Cardiac fibroblast (primary cell): Measurements from ENCODE around the gene ATXN7L1.

ENCODE experiments used
- DNase-seq, 2 donors: peaks; one replicate each; pipeline versions ENCODE4 v3.0.0 to v3.0.0-alpha.2; 2010; ENCODE audit warnings: low read depth in 2 of 2
- H3K4me3 ChIP-seq, 2 donors: replicated peaks in 1 of 2; 1 replicate in 1 of 2; 2 replicates in 1 of 2; pipeline ENCODE4 v1.5.1; 2011; ENCODE audit warnings: low read depth in 2 of 2, low read length in 2 of 2, mild to moderate bottlenecking in 2 of 2, moderate library complexity in 1 of 2
- TF ChIP-seq, protein P1 (sequence below): IDR thresholded peaks from one replicate; pipeline ENCODE4 v1.5.1; 2011; ENCODE audit warnings: low read depth, mild to moderate bottlenecking, low read length, inconsistent platforms

Gene ATXN7L1

DNA sequence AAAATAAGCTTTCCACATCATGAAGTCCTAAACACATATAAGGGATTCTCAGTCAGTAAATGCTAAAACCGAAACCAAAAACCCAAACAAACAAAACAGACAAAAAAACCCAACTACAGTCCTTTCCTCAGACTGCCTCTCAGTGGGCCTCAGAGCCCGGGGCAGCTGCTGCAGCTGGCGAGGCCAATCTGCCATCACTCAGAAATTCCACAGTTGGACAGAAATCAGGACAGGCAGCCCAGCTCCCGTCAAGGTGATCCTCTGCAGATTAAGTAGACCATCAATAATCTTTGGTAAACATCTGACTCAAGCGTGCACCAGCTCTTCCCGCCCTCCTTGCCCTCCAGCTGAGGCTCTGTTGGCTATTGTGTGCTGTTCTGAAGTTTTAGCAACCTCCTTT lies 142.2 kb downstream of the ATXN7L1 start:
- TF ChIP-seq, protein P1, sequence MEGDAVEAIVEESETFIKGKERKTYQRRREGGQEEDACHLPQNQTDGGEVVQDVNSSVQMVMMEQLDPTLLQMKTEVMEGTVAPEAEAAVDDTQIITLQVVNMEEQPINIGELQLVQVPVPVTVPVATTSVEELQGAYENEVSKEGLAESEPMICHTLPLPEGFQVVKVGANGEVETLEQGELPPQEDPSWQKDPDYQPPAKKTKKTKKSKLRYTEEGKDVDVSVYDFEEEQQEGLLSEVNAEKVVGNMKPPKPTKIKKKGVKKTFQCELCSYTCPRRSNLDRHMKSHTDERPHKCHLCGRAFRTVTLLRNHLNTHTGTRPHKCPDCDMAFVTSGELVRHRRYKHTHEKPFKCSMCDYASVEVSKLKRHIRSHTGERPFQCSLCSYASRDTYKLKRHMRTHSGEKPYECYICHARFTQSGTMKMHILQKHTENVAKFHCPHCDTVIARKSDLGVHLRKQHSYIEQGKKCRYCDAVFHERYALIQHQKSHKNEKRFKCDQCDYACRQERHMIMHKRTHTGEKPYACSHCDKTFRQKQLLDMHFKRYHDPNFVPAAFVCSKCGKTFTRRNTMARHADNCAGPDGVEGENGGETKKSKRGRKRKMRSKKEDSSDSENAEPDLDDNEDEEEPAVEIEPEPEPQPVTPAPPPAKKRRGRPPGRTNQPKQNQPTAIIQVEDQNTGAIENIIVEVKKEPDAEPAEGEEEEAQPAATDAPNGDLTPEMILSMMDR = no peak
- no peak for DNase-seq
- no peak overlapping the region for H3K4me3 ChIP-seq

DNA sequence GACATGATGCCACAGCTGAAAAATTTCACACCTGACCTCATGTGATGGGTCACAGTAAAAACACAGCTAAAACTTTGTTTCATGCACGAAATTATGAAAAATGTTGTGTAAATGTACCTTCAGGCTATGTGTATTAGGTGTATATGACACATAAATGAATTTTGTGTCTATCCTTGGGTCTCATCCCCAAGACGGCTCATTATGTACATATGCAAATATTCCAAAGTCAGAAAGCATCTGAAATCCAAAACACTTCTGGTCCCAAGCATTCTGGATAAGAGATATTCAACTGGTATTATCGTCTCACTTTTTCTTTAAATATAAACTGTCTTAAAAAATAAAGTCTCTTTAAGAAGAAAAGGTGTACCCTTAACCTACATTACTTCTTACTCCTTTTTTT lies 145.4 kb downstream of the ATXN7L1 start:
- TF ChIP-seq, protein P1 = no peak
- no peak for DNase-seq
- H3K4me3 ChIP-seq = no peak overlapping the region

DNA sequence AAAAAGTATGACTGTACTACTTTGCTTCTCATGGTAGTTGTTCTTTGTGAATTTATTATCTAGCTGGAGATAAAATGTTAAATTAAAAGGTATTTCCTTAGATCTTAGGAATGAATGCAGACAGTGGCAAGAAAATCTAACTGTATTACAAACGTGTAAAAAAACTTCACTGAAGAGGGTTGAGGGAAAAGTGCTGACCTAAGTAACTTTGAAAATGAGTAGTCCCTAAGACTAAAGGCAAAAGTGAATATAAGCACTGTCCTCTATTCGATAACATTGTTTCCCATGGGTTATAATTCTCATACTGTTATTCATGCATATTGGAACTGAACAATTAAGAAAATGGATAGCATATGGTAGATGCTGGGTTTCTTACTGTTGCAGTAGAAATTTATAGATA lies 148.4 kb downstream of the ATXN7L1 start:
- no peak overlapping the region for H3K4me3 ChIP-seq
- TF ChIP-seq, protein P1 = no peak
- no peak for DNase-seq

DNA sequence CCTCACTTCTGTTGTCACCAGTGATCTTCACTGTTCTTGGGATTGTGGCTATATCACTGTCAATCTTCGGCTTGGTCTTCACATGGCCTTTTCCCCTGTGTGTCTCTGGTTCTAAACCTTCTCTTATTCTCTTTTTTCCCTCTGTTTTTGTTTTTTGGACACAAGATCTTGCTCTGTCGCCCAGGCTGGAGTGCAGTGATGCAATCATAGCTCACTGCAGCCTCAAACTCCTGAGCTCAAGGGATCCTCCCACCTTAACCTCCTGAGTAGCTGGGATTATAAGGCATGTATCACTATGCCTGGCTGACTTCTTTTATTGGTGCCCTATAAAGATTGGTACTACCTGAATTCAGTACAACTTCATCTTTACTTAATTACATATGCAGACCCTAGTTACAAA lies 151.7 kb downstream of the ATXN7L1 start:
- TF ChIP-seq, protein P1 = no peak
- DNase-seq = no peak
- H3K4me3 ChIP-seq = no peak overlapping the region

DNA sequence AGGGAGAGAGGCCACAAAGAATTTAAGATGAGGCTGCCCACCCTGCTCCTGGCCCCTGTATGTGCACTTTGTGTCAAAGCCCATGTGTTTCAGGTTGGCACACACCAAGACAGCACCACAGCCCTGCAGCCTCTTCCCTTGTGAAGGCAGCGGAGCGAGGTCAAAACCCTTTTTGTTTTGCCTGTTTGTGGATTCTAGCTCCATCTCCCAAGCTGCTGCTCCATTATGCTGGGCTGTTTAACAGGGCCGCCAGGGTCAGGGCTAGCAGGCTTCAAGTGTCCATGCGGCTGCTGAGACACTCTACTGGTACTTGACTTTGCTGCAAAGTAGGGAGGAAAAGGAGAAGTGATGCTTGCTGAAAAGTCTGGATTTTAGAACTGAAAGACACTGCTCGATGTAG lies 152.8 kb downstream of the ATXN7L1 start:
- DNase-seq = no peak
- H3K4me3 ChIP-seq = no peak overlapping the region
- TF ChIP-seq, protein P1 = no peak

DNA sequence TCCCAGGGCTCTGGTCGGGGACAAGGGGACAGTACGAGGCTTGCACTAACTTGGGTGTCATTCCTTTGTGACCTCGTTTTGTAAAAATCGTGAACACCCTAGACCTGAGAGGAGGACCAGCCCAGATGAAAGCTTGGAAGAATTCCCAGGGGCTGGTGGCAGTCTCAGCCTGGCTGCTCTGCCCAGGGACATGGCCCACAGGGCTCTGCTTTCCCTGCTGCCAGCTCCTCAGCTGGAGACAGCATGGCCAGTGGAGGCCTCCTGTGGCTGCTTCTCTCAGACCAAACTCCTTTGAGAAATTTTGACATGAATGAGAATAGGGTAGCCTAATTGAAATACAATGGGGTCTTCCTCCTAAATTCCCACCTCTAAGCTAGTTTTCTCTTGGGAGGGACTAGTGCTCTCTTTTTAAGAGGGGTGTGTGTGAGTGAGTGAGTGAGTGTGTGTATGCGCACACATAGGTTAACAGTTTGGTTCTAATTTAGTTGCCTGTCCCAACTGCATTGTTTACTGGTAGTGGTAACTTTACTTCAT lies 154.8 kb downstream of the ATXN7L1 start:
- DNase-seq = no peak
- TF ChIP-seq, protein P1 = no peak
- H3K4me3 ChIP-seq = no peak overlapping the region

DNA sequence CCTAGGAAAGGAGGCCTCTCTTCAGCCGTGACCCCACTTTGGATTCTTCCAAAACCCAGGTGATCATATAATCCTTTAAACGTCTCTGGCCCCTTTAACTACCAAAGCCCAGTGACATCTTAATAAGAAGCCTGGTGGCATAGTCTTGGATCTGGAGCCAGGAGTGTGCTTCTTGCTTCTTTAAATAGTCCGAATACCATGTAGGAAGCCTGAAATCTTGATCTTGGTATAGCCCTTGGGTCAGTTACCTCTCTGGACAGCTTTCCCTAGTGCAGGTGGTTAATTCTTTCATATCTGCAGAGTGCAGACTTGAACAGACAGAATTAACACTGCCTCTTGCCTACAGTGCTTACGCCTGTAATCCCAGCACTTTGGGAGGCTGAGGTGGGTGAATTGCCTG lies 156.5 kb downstream of the ATXN7L1 start:
- no peak for DNase-seq
- TF ChIP-seq, protein P1 = no peak
- H3K4me3 ChIP-seq = no peak overlapping the region
